ENCODE measurements around the gene CDKAL1. TPM values are rescaled to one million over a fixed set of nuclear protein-coding genes. Genes with fewer than 3 reads are reported as not detected.

Gene CDKAL1
- total and polyA plus RNA-seq, 2 donors (not counting 3 experiments of a cell fraction or from before 2014, with no cell fraction given), result 6.1 to 20.5 TPM

DNA sequence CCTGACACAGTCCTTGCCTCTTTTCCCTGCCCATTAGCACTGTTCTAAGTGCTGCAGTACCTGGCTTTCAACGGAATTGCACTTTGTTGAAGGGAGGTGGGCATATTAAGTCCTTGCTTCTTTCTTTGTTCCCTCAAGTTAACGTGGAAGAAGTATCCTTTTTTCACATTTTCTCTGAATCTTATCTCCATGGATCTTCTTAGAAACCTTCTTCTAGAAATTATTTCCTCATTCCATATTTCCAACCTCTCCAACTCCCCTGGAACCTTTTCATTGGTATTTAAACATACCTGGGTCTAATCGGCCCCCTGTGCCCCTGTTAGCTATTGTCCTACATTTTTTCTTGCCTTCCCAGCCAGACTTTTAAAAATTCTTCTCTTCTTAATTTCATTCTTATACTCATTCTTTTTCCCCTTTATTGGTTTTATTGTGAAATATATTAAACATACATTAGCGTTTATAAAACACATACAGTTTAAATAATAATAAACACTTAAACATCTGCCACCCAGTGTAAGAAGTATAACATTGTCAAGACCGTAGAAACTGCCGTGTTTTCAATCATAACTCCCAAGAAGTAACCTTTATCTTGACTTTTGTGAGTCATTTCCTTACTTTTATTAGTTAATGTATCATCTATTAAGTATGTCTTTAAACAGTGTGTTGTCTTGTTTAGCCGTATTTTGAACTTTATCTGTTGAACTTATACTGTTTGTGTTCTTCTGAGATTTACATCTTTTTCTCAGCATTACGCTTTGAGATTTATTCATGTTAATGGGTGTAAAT is 118.2 kb downstream of the CDKAL1 start:
- Histone ChIP-seq H2AFZ (ENCODE audit: low read depth, low read length) (no peak overlapping the region), H3K9me3 (replicated peaks; ENCODE audit: control insufficient read depth, insufficient read depth, low read length) (no peaks in the 10 kb centered on the region), H3K9me1 (replicated peaks; ENCODE audit: control insufficient read depth, extremely low read depth, insufficient read depth, low read length) (no peaks in the 10 kb centered on the region), H3K36me3 (ENCODE audit: control insufficient read depth in 2 of 2, extremely low read depth in 1 of 2, insufficient read depth in 2 of 2, low read length in 2 of 2) (no peaks in the 10 kb centered on the region), H3K4me1 (ENCODE audit: control insufficient read depth, extremely low read depth, insufficient read depth, low read length) (peaks cover 22% of the 10 kb centered on the region), H3K27me3 (ENCODE audit: control insufficient read depth in 2 of 2, insufficient read depth in 2 of 2, low read length in 2 of 2) (no peaks in the 10 kb centered on the region), H3K9ac (replicated peaks; ENCODE audit: extremely low read depth, insufficient read depth, low read length) (peak overlapping the region; percentile 20), H3K27ac (ENCODE audit: insufficient read depth, low read depth, low read length) (peak overlapping the region; percentile 70), H4K20me1 (replicated peaks; ENCODE audit: control insufficient read depth, extremely low read depth, insufficient read depth, low read length) (no peaks in the 10 kb centered on the region), H3K4me2 (ENCODE audit: insufficient read depth, low read length) (peak overlapping the region; percentile 52), H3K4me3 (replicated peaks in 1 of 3; ENCODE audit: insufficient read depth in 1 of 3, low read depth in 1 of 3, low read length in 3 of 3) (no peak overlapping the region), H3K79me2 (ENCODE audit: control insufficient read depth, insufficient read depth, low read length) (no peaks in the 10 kb centered on the region)
- DNase-seq (ENCODE audit: low read depth, low spot score) (peak; percentile 69), FAIRE-seq (peak; percentile 86)
- POLR2A ChIA-PET, result no interaction called here
- CTCF ChIA-PET, result no interaction called here
- TF ChIP-seq, protein P1, sequence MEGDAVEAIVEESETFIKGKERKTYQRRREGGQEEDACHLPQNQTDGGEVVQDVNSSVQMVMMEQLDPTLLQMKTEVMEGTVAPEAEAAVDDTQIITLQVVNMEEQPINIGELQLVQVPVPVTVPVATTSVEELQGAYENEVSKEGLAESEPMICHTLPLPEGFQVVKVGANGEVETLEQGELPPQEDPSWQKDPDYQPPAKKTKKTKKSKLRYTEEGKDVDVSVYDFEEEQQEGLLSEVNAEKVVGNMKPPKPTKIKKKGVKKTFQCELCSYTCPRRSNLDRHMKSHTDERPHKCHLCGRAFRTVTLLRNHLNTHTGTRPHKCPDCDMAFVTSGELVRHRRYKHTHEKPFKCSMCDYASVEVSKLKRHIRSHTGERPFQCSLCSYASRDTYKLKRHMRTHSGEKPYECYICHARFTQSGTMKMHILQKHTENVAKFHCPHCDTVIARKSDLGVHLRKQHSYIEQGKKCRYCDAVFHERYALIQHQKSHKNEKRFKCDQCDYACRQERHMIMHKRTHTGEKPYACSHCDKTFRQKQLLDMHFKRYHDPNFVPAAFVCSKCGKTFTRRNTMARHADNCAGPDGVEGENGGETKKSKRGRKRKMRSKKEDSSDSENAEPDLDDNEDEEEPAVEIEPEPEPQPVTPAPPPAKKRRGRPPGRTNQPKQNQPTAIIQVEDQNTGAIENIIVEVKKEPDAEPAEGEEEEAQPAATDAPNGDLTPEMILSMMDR (IDR thresholded peaks at IDR 0.05; ENCODE audit: extremely low read depth in 1 of 2, insufficient read depth in 1 of 2, low read depth in 1 of 2, low read length in 2 of 2), result no peak
- TF ChIP-seq FOS (IDR thresholded peaks at IDR 0.05; ENCODE audit: borderline replicate concordance, insufficient read depth, low read length), result peak; percentile 64
- TF ChIP-seq JUN (IDR thresholded peaks at IDR 0.05; ENCODE audit: borderline replicate concordance, insufficient read depth, insufficient read length, low read depth), result peak; percentile 85
- no TSS peak for BruUV-seq (replicated peaks)
- dilution Hi-C loops (cut with MboI; ENCODE audit: extremely low pct_ligation_motif_present, low sequenced_read_pairs), result no loop called here
- intact Hi-C loops (cut with micrococcal nuclease), result loop anchor here (5.0 kb wide), 1 partner anchor 935 kb away; no protein-coding TSS in a partner anchor

DNA sequence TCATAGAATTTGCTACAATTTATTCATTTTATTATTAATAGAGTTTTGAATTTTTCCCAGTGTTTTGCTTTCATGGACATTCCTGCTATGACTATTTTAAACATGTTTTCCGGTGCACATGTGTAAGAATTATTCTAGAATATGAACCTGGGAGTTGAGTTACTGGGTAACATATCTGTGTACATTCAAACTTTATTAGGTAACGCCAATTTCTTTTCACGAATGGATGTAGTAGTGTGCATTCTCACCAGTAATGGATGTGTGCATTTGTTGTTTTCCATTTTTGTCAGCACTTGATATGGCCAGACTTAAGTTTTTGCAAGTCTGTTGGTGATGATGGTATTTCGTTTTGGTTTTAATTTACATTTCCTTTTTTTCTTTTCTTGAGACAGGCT is 118.8 kb downstream of the CDKAL1 start:
- no peaks in the 10 kb centered on the region for H4K20me1 ChIP-seq (replicated peaks; ENCODE audit: control insufficient read depth, extremely low read depth, insufficient read depth, low read length)
- intact Hi-C loops (cut with micrococcal nuclease) (loop anchor here (5.0 kb wide), 1 partner anchor 934 kb away; no protein-coding TSS in a partner anchor), dilution Hi-C loops (cut with MboI; ENCODE audit: extremely low pct_ligation_motif_present, low sequenced_read_pairs) (no loop called here)
- H3K36me3 ChIP-seq (ENCODE audit: control insufficient read depth in 2 of 2, extremely low read depth in 1 of 2, insufficient read depth in 2 of 2, low read length in 2 of 2), result no peaks in the 10 kb centered on the region
- H3K9me1 ChIP-seq (replicated peaks; ENCODE audit: control insufficient read depth, extremely low read depth, insufficient read depth, low read length), result no peaks in the 10 kb centered on the region
- CTCF ChIA-PET, result no interaction called here
- H3K4me1 ChIP-seq (ENCODE audit: control insufficient read depth, extremely low read depth, insufficient read depth, low read length), result peaks cover 20% of the 10 kb centered on the region
- peak overlapping the region; percentile 52 for H3K4me2 ChIP-seq (ENCODE audit: insufficient read depth, low read length)
- H3K9me3 ChIP-seq (replicated peaks; ENCODE audit: control insufficient read depth, insufficient read depth, low read length), result no peaks in the 10 kb centered on the region
- POLR2A ChIA-PET, result no interaction called here
- peak overlapping the region; percentile 20 for H3K9ac ChIP-seq (replicated peaks; ENCODE audit: extremely low read depth, insufficient read depth, low read length)
- FAIRE-seq (no peak), DNase-seq (ENCODE audit: low read depth, low spot score) (no peak)
- no peak overlapping the region for H2AFZ ChIP-seq (ENCODE audit: low read depth, low read length)
- H3K27ac ChIP-seq (ENCODE audit: insufficient read depth, low read depth, low read length), result peak overlapping the region; percentile 70
- no peak overlapping the region for H3K4me3 ChIP-seq (replicated peaks in 1 of 3; ENCODE audit: insufficient read depth in 1 of 3, low read depth in 1 of 3, low read length in 3 of 3)
- H3K79me2 ChIP-seq (ENCODE audit: control insufficient read depth, insufficient read depth, low read length), result no peaks in the 10 kb centered on the region
- TF ChIP-seq, protein P2, sequence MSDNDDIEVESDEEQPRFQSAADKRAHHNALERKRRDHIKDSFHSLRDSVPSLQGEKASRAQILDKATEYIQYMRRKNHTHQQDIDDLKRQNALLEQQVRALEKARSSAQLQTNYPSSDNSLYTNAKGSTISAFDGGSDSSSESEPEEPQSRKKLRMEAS (IDR thresholded peaks at IDR 0.05; ENCODE audit: insufficient read depth, insufficient read length), result no peak
- TF ChIP-seq JUN (IDR thresholded peaks at IDR 0.05; ENCODE audit: borderline replicate concordance, insufficient read depth, insufficient read length, low read depth) (no peak), EZH2 (IDR thresholded peaks at IDR 0.05; ENCODE audit: borderline replicate concordance, low read depth, low read length, severe bottlenecking) (no peak), POLR2A (IDR thresholded peaks at IDR 0.05; ENCODE audit: low read depth, low read length) (no peak), POLR2AphosphoS5 (IDR thresholded peaks at IDR 0.05; ENCODE audit: insufficient read depth, low read depth, low read length) (no peak), GATA2 (IDR thresholded peaks at IDR 0.05; ENCODE audit: insufficient read depth, insufficient read length, low read depth, low read length) (no peak), MYC (IDR thresholded peaks at IDR 0.05; ENCODE audit: low read depth, low read length) (no peak), FOS (IDR thresholded peaks at IDR 0.05; ENCODE audit: borderline replicate concordance, insufficient read depth, low read length) (no peak)
- TF ChIP-seq, protein P1 (IDR thresholded peaks at IDR 0.05; ENCODE audit: extremely low read depth in 1 of 2, insufficient read depth in 1 of 2, low read depth in 1 of 2, low read length in 2 of 2), result no peak
- TSS peak; percentile 13 for BruUV-seq (replicated peaks)
- no peaks in the 10 kb centered on the region for H3K27me3 ChIP-seq (ENCODE audit: control insufficient read depth in 2 of 2, insufficient read depth in 2 of 2, low read length in 2 of 2)
